Activated gamma-delta T cell treated with Interleukin-2 at 50 U/mL for 16 hours (primary cell): ENCODE measurements around the gene SASS6.
"Not testable (repeated sequence)": the region's sequence is repeated elsewhere in the genome, so short reads cannot be mapped to it uniquely, and the experiment has no call there.

ENCODE experiments used
- DNase-seq: peaks from one replicate; pipeline ENCODE4 v3.0.0-alpha.2; 2020

SASS6 gene

DNA sequence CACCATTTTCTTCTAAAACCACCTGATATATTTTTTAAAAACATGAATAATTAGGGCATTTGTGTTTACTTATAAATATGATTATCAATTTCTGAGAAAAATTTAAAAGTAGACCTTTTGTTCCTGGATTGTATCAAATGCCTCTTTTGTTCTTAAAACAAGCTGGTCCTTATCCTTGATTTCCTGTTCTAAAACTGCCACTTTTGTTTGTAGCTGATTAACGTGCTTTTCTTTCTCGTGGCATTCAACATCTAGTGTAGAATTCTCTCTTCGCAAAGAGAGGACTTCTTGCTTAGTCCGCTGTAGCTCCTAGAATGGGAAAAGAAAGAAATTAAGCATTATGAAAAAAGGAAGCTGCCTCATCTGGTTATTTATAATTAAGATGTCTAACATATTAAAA lies 25.0 kb downstream of the SASS6 start:
- no peak for DNase-seq

DNA sequence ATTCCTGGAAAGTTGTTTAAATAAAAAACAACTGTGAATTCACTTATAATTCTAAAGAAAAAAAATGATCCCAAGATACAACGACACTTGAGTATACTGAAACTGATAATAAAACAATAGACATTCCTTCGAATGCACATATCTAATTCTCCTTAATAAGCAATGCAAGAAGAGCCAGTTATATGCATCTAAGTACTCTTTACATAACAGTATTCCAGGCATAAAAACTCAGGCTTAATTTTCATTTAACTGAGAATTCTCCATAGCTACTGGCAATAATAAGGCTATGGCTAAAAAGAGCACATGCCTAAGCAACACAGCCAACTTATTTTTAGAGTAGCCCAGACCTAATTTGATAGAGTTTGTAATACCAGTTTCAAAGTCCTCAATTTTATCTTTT lies 31.2 kb downstream of the SASS6 start:
- no peak for DNase-seq

DNA sequence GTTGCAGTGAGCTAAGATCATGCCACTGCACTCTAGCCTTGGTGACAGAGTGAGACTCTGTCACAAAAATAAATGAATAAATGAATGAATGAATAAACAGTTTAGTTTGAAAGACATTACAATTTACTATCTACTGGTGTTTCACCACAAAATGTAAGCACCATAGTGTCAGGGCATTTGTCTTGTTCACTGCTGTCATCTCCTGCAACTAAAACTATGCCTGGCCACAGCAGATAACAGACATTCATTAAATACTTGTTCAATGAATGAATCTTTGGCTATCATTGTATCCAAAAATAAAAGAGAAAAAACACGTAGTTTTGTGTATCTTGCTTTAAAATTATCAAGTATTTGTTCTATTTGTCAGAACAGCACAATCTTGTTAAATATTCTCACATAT lies 32.5 kb downstream of the SASS6 start:
- DNase-seq: no peak

DNA sequence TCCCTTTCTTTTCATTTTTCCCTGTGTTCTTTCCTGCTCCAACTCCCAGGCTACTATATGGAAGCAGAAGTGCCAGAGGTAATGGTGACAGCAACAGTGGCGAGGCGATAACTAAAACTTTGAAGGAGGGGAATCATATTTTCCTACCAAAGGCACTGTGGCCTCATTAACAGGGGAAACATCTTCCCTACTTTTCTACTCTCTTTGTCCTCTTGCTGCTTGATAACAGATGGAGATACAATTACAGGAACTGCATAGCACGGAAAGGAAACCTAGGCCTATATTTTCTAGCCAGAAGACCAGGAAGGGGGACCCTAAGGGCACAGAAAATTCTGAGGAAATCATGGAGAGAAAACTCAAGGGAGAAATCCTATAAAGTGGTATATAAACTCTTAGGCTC lies 42.3 kb downstream of the SASS6 start:
- no peak for DNase-seq

DNA sequence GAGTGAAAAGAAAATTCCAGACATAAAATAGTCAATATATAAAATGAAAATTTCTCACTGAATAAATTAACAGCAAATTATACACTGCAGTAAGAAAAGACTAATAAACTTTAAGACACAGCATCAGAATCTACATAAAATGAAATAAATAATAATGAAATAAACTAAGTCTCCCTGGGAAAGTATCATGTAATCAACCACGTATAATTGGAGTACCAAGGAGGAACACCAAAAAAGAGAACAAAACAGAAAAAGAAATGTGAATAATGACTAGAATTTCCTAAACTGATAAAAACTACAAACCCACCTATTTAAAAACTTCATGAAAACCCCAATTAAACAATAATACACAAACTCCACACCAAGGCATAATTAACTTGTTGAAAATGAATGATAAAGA lies 43.6 kb downstream of the SASS6 start:
- no peak for DNase-seq

- no peak for DNase-seq
Observed at GRCh38 chr1:100087396-100087795, 45.3 kb downstream of the SASS6 start.

- no peak for DNase-seq
Observed at GRCh38 chr1:100080331-100080730, 52.4 kb downstream of the SASS6 start.

- DNase-seq: no peak
Observed at GRCh38 chr1:100077531-100077930, 55.2 kb downstream of the SASS6 start.

- DNase-seq: no peak
Observed at GRCh38 chr1:100076744-100077143, 56.0 kb downstream of the SASS6 start.

DNA sequence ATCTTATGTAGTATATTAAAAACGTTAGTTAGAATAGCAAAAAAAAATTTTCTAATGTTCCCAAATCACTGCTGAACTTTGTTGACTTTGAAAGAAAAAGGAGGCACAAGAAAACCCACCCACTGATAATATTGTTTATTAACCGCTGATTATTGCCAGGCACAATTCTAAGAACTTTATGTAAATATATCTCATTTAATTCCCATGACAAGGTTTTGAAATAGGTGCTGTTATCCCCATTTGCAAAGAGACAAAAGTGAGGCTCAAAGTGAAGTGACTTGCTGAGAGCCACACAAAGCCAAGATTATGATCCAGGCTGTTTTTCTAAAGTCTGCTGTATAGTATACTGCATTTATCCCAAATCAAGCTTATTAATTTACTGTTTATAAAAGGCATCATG lies 56.4 kb downstream of the SASS6 start:
- DNase-seq: no peak

DNA sequence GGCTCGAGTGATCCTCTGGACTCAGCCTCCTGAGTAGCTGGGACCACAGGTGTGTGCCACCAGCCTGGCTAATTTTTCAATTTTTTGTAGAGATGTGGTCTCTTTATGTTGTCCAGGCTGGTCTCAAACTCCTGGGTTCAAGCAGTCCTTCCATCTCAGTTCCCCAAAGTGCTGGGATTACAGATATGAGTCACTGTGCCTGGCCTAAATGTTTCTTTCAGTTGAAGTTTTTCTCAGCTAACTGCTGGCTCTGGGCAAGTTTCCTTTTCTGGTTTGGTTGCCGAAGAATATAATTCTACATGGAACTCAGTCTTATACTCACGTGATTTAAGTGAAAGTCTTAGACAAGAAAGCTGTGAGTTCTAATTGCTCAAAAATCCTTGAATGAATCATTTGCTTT lies 57.0 kb downstream of the SASS6 start:
- no peak for DNase-seq

DNA sequence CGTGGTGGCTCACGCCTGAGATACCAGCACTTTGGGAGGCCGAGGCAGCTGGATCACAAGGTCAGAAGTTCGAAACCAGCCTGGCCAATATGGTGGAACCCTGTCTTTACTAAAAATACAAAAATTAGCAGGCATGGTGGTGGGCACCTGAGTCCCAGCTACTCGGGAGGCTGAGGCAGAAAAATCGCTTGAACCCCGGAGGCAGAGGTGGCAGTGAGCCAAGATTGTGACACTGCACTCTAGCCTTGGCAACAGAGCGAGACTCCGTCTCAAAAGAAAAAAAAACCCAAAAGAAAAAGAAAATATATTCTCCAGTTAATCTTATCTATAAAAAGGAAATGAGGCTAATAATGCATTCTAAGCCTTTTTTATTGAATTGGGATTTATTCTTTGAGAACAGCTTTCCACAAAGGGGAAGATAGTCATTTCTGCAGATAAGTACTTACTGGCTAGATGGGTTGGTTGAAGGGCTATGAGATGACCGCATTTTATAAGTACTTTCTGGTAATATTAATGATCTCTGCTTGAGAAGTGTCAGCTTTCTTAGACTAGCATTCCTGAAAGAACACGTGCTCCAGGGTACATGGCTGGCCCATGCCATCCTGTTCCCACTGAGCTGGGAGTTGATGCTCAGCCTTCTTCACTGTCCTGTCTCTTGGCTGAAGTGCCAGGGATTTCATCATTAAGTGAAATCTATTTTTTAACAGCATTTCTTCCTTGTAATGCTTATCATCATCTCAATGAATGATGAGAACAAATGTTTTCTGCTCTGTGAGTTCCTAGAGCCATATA lies 57.9 kb downstream of the SASS6 start:
- no peak for DNase-seq

DNA sequence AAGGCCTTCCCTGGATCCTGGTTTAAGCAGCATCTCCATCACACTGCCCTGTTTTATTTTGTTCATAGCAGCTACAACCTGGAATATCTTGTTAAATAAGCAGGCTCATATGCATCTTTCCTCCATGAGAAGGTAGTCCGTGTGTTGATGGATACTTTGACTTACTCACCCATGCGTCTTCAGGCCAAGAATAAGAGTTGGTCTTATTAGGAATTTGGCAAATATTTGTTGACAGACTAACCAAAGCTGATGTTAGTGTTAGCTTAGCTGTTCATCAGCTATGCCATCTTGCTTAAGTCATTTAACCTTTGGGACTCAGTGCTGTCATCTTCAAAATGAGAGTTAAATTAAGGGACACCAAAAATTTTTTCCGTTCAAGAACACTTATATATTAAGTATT lies 59.2 kb downstream of the SASS6 start:
- DNase-seq: no peak

DNA sequence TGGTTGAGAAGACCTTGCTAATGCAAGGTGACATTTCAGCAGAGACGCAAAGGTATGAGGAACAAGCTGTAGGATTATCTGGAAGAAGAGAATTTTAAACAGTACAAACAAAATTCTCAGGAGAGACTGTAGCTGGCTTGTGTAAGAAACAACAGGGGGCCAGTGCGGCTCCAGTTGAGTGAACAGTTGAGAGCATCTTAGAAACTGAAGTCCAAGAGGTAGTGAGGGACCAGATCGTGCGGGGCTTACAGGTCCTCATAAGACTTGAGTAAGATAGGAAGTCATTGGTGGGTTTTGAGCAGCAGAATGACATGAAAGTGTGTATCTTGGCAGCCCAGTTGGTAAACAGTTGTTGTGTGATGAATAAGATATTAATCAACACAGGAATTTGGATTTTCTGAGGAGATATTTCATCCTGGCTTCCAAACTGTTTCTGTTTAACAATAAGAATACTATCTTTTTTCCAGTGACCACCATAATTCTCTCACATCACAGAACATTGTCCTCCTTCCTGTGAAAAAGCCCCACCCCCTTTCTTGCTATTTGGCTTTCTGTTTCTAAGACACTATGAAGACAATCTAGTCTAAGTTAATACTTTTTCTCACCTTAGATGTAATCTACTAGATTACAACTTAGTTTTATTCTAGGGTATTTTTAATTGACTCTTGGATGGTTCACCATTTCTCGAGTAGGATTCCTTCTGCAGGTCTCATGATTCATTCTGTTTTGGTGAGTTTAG lies 62.4 kb downstream of the SASS6 start:
- DNase-seq: no peak

GRCh38 chr1:100065969-100066227 lies 66.8 kb downstream of the SASS6 start:
- DNase-seq: no peak

DNA sequence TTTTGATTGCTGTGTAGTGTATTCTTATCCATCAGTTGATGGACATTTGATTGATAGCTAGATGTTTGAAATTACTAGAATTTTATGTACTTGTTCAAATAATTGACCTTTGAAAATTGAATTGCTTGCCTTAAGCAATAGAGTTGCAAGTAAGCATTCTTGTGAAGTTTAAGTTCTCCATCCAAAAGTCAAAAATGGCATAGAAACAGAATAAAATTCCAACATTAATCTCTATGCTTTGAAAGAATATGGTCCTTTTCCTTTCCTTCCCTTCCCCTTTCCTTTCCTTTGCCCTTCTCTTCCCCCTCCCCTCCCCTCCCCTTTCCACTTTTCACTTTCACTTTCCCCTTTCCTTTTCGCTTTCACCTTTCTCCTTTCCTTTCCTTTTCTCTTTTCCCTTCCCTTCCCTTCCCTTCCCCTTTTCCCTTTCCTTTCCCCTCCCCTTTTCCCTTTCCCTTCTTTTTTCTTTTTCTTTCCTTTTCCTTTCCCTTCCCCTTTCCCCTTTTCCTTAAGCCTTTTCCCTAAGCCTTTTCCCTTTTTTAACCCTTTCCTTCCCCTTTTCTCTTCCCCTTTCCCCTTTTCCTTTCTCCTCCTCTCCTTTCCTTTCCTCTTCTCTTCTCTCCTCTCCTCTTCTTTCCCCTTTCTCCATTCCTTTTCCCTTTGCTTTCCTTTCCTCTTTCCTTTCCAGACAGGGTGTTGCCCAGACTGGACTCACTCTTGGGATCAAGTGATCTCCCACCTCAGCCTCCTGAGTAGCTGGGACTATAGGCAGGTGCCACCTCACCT lies 67.4 kb downstream of the SASS6 start:
- DNase-seq: no peak

DNA sequence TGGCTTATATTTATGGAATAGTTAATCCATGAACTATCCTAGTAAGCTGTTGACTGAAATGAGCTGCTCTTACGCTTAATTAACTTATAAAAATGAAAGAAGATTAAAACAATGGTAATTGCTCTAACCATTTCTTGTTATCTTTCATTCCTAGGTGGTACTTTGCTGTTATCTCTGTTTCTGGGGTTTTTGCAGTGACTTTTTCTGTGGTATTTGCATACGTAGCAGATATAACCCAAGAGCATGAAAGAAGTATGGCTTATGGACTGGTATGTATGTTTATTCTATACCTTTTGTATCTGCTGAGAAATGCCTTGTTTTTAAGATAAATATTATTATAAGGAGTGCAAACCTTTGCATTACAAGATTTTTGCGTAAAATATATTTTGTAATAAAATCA lies 71.0 kb downstream of the SASS6 start:
- no peak for DNase-seq

DNA sequence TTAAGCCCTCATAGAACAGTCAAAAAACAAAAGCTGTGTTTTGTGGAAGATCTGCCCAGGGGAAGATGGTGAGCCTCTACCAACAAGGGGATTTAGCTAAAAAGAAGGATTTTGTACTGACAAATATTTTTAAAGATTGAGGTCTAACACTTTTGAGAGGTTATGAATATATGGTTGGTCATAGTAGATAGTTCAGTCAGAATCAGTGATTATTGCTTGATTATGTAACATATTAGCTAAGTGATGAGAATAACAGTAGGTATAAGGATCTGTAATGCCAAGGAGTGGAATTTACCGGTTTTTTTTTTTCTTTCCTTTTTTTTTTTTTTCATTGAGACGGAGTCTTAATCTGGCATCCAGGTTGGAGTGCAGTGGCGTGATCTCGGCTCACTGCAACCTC lies 79.0 kb downstream of the SASS6 start:
- DNase-seq: no peak

DNA sequence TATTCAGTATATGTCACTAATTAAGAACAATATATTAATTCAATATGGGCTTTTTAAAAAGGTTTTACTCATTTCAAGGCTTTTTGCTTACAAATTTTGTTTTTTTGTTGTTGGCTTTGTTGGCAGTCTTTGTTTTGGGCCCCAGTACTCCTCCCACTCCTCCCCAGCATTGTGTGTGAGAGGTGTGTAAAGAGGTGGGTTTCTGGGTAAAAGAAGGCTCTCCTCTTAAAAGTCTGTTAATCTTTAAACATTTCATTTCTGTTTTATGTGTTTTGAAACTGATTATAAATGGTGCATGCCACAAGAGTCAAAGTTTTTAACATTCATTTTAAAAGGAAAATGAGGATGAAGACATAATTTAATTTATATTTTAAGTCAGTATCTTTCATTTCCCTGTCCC lies 79.6 kb downstream of the SASS6 start:
- no peak for DNase-seq

DNA sequence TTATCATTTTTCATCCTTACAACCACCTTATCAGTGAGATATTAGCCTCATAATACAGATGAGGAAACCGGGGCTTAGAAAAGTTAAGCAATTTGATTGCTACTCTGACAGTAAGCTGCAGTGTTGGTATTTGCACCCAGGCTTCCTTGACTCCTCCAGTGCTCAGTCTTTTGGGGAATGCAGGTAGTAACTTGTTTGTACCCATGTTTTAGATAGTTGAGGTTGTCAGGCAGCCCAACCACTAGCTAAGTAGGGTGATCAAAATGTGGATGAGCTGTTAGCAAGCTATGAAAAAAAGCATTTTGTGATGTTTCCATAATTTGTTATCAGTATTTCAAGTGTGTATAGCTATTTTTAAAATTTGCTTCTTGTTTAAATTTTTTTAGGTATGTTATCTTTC lies 80.8 kb downstream of the SASS6 start:
- no peak for DNase-seq

GRCh38 chr1:100051401-100051800 lies 81.3 kb downstream of the SASS6 start:
- DNase-seq: no peak

GRCh38 chr1:100050139-100050538 lies 82.6 kb downstream of the SASS6 start:
- no peak for DNase-seq

DNA sequence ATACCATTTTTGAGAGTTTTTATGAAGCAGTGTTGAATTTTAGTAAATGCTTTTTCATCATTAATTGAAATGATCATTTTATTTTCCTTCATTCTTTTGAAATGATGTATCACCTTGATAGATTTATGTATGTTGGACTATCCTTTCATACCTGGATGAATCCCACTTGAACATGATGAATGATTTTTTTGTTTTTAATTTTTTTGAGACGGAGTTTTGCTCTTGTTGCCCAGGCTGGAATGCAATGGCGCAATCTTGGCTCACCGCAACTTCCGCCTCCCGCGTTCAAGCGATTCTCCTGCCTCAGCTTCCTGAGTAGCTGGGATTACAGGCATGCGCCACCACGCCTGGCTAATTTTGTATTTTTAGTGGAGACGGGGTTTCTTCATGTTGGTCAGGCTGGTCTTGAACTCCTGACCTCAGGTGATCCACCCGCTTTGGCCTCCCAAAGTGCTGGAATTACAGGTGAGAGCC lies 85.5 kb downstream of the SASS6 start:
- not testable (repeated sequence) for DNase-seq

DNA sequence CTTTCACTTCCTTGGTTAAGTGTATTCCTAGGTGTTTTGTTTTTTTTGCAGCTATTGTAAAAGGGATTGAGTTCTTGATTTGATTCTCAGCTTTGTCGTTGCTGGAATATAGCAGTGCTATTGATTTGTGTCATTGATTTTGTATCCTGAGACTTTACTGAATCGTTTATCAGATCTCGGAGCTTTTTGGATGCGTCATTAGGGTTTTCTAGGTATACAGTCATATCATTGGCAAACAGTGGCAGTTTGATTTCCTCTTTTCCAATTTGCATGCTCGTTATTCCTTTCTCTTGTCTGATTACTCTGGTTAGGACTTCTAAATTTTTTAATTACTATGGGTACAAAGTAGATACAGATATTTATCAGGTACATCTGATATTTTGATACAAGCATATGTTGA lies 87.5 kb downstream of the SASS6 start:
- DNase-seq: no peak
